NCI-H2227 treated with DMSO at 0.1 percent for 48 hours (cell line): ENCODE results near the gene MALRD1.

Source experiments
- DNase-seq: peaks from one replicate; lab custom pipeline; 2025; lab: John Stamatoyannopoulos, UW

Gene MALRD1

GRCh38 chr10:19782430-19783089 is 734.0 kb downstream of the MALRD1 start:
- DNase-seq: no peak

DNA sequence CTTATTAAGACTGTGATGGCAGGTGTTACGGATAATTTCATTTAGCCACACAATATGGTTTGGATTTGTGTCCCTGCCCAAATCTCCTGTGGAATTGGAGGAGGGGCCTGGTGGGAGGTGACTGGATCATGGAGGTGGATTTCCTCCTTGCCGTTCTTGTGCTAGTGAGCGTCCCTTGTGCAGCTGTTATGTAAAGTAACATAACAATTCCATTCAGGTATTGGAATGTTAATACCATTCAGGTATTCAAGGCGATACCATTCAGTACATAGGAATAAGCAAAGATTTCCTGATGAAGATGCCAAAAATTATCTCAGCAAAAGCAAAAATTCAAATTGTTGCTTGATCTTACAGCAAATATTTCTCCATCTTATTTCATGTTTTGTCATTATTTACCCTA is 735.1 kb downstream of the MALRD1 start:
- no peak for DNase-seq
